HCT116 (cell line): ENCODE data around the gene GDI1. TPM values are rescaled to one million over a fixed set of nuclear protein-coding genes. Genes with fewer than 3 reads are reported as not detected.

Experiments
- ATAC-seq: fragments of 200-7000 bp; cut with Tn5 transposase; 2 replicates; pipeline ENCODE4 v1.9.1; 2020; ENCODE audit warnings: mild to moderate bottlenecking, moderate library complexity
- BruUV-seq: library from RNA; stranded (reverse); fragments of 400-500 nt; replicated peaks from 2 replicates; lab custom pipeline; 2021; lab: Mats Ljungman, UMichigan
- CTCF ChIA-PET: fragments of 300-600 bp; sonication (Branson Sonifier 250); formaldehyde crosslinking; loops from one replicate; lab custom pipeline; 2021; ENCODE audit warnings: antibody characterized with exemption; lab: Charles Lee
- POLR2A ChIA-PET: fragments of 300-600, 350-600 bp; sonication (Branson Sonifier 250); formaldehyde crosslinking; loops from one replicate; lab custom pipeline; 2021; ENCODE audit warnings: antibody characterized with exemption; lab: Charles Lee
- RAD21 ChIA-PET, 2 experiments: fragments of 300-600 bp; sonication (Branson Sonifier 250); formaldehyde crosslinking; loops; one replicate each; lab custom pipeline; 2023; ENCODE audit warnings: low total read pairs in 2 of 2; ENCODE audit not compliant: uncharacterized antibody in 2 of 2, unreplicated experiment in 2 of 2, low non-redundant PET in 1 of 2; lab: Charles Lee
- DNase-seq: peaks from one replicate; pipeline ENCODE4 v3.0.0-alpha.2; 2010; ENCODE audit warnings: low read depth, low spot score
- H2AFZ ChIP-seq: fragments of 200-600 bp; shearing (Covaris generic), sonication (generic); 2 replicates; pipeline ENCODE4 v1.6.1; 2017; ENCODE audit warnings: low read depth, mixed run types, mixed read lengths, antibody characterized with exemption, low read length; ENCODE audit not compliant: poor library complexity, severe bottlenecking
- H3K27ac ChIP-seq: 2 replicates; pipeline ENCODE4 v1.5.1; 2012; ENCODE audit warnings: low read depth, low read length
- H3K27me3 ChIP-seq: fragments of 200-600 bp; sonication (generic); 2 replicates; pipeline ENCODE4 v1.6.1; 2016; ENCODE audit warnings: mixed run types, low read length, mixed read lengths; ENCODE audit not compliant: insufficient read depth
- H3K36me3 ChIP-seq, 2 experiments: fragments of 200-500 bp in 1 of 2; fragments of 200-600 bp in 1 of 2; sonication (Bioruptor generic) in 1 of 2; sonication (generic) in 1 of 2; 2 replicates each; pipeline versions ENCODE4 v1.5.1 to v1.6.1; 2014 to 2016; ENCODE audit warnings: low read length in 2 of 2, inconsistent platforms in 1 of 2, mixed read lengths in 1 of 2, mixed run types in 1 of 2; ENCODE audit not compliant: insufficient read depth in 2 of 2, control insufficient read depth in 1 of 2
- H3K4me1 ChIP-seq, 2 experiments: fragments of 200-600 bp in 1 of 2; sonication (generic) in 1 of 2; 2 replicates each; pipeline versions ENCODE4 v1.5.1 to v1.6.1; 2012 to 2017; ENCODE audit warnings: low read length in 2 of 2, inconsistent platforms in 1 of 2, mild to moderate bottlenecking in 1 of 2, mixed read lengths in 1 of 2, mixed run types in 1 of 2, moderate library complexity in 1 of 2; ENCODE audit not compliant: insufficient read depth in 2 of 2, control insufficient read depth in 1 of 2
- H3K4me2 ChIP-seq: fragments of 200-600 bp; sonication (generic); 2 replicates; pipeline ENCODE4 v1.6.1; 2017; ENCODE audit warnings: mixed run types, low read length, mixed read lengths
- H3K4me3 ChIP-seq, 2 experiments: fragments of 200-600 bp in 1 of 2; sonication (generic) in 1 of 2; replicated peaks in 1 of 2; 2 replicates each; pipeline ENCODE4 v1.5.1; 2011 to 2016; ENCODE audit warnings: low read length in 2 of 2, control low read depth in 1 of 2, low read depth in 1 of 2, mild to moderate bottlenecking in 1 of 2, mixed read lengths in 1 of 2, mixed run types in 1 of 2
- H3K79me2 ChIP-seq: fragments of 200-600 bp; sonication (generic); 2 replicates; pipeline ENCODE4 v1.6.1; 2017; ENCODE audit warnings: mild to moderate bottlenecking, mixed run types, low read length, moderate library complexity, mixed read lengths; ENCODE audit not compliant: insufficient read depth
- H3K9ac ChIP-seq: fragments of 200-600 bp; sonication (generic); 2 replicates; pipeline ENCODE4 v1.6.1; 2016; ENCODE audit warnings: low read length, mixed read lengths
- H3K9me2 ChIP-seq: fragments of 200-600 bp; sonication (generic), shearing (Covaris generic); 2 replicates; pipeline ENCODE4 v1.6.1; 2017; ENCODE audit warnings: mixed run types, mild to moderate bottlenecking, moderate library complexity; ENCODE audit not compliant: insufficient read depth
- H3K9me3 ChIP-seq, 2 experiments: fragments of 200-500 bp in 1 of 2; fragments of 200-600 bp in 1 of 2; sonication (Bioruptor generic) in 1 of 2; sonication (generic) in 1 of 2; 2 replicates each; pipeline ENCODE4 v1.6.1; 2014 to 2017; ENCODE audit warnings: low read length in 2 of 2, mixed read lengths in 2 of 2, inconsistent platforms in 1 of 2, low read depth in 1 of 2, mild to moderate bottlenecking in 1 of 2, mixed run types in 1 of 2, moderate library complexity in 1 of 2; ENCODE audit not compliant: control insufficient read depth in 1 of 2, insufficient read depth in 1 of 2
- H4K20me1 ChIP-seq: fragments of 200-600 bp; sonication (generic), shearing (Covaris generic); 2 replicates; pipeline ENCODE4 v1.6.1; 2017; ENCODE audit warnings: mixed run types, mild to moderate bottlenecking, moderate library complexity; ENCODE audit not compliant: insufficient read depth
- CBX3 ChIP-seq: IDR thresholded peaks from 2 replicates; pipeline ENCODE4 v1.6.1; 2012; ENCODE audit warnings: low read depth
- CEBPB ChIP-seq: IDR thresholded peaks from 2 replicates; pipeline ENCODE4 v1.6.1; 2012; ENCODE audit warnings: low read depth
- ELF1 ChIP-seq: IDR thresholded peaks from 2 replicates; pipeline ENCODE4 v1.6.1; 2012; ENCODE audit warnings: low read depth, borderline replicate concordance
- FOSL1 ChIP-seq: IDR thresholded peaks from 2 replicates; pipeline ENCODE4 v1.6.1; 2012; ENCODE audit warnings: low read depth
- POLR2A ChIP-seq: IDR thresholded peaks from 2 replicates; pipeline ENCODE4 v1.7.0; 2011; ENCODE audit warnings: borderline replicate concordance; ENCODE audit not compliant: insufficient read depth, insufficient read length; ENCODE audit errors: extremely low read depth
- POLR2AphosphoS5 ChIP-seq: IDR thresholded peaks from 2 replicates; pipeline ENCODE4 v1.6.1; 2011; ENCODE audit warnings: mild to moderate bottlenecking, low read depth, low read length, moderate library complexity
- SIN3A ChIP-seq: IDR thresholded peaks from 2 replicates; pipeline ENCODE4 v1.6.1; 2012; ENCODE audit warnings: low read depth
- SP1 ChIP-seq: IDR thresholded peaks from 2 replicates; pipeline ENCODE4 v1.6.1; 2012; ENCODE audit warnings: low read depth
- SRF ChIP-seq: IDR thresholded peaks from 2 replicates; pipeline ENCODE4 v1.6.1; 2012; ENCODE audit warnings: low read depth
- TCF7L2 ChIP-seq: IDR thresholded peaks from 2 replicates; pipeline ENCODE4 v1.7.0; 2011; ENCODE audit warnings: borderline replicate concordance, inconsistent platforms; ENCODE audit not compliant: insufficient read depth, insufficient read length; ENCODE audit errors: extremely low read depth
- YY1 ChIP-seq: IDR thresholded peaks from 2 replicates; pipeline ENCODE4 v1.6.1; 2011; ENCODE audit warnings: low read length, low read depth, moderate library complexity, mild to moderate bottlenecking; ENCODE audit not compliant: insufficient replicate concordance; ENCODE audit errors: extremely low read depth
- ZFX ChIP-seq: fragments of 450-650 bp; IDR thresholded peaks from 2 replicates; pipeline ENCODE4 v1.6.1; 2017
- ZNF274 ChIP-seq: fragments of 200-500 bp; sonication (Bioruptor generic); IDR thresholded peaks from 2 replicates; pipeline ENCODE4 v1.6.1; 2014; ENCODE audit warnings: mild to moderate bottlenecking, low read depth, low read length, inconsistent platforms
- intact Hi-C: fragments of 100-400 bp; cut with micrococcal nuclease; formaldehyde crosslinking; loops from 2 replicates; pipeline ENCODE4 v1.10.0; 2022
- total RNA-seq: library from RNA; stranded (reverse); gene quantifications from one replicate; pipeline ENCODE4 v1.2.1, GENCODE V29; 2021; ENCODE audit not compliant: unreplicated experiment
- TF ChIP-seq, protein P1 (sequence below): IDR thresholded peaks from 2 replicates; pipeline ENCODE4 v1.6.1; 2012
- TF ChIP-seq, protein P2 (sequence below): IDR thresholded peaks from 2 replicates; pipeline ENCODE4 v1.6.1; 2012
- TF ChIP-seq, protein P3 (sequence below): IDR thresholded peaks from 2 replicates; pipeline ENCODE4 v1.6.1; 2011; ENCODE audit warnings: mild to moderate bottlenecking, low read length, moderate library complexity; ENCODE audit not compliant: insufficient replicate concordance; ENCODE audit errors: extremely low read depth
- TF ChIP-seq, protein P4 (sequence below), 3 experiments: fragments of 200-600 bp in 1 of 3; sonication (generic) in 1 of 3; IDR thresholded peaks in 2 of 3; conservative IDR thresholded peaks in 1 of 3; 2 replicates each; pipeline ENCODE4 v1.5.1; 2012 to 2017; ENCODE audit warnings: low read depth in 2 of 3, low read length in 2 of 3, antibody characterized with exemption in 1 of 3, borderline replicate concordance in 1 of 3, control low read depth in 1 of 3, mild to moderate bottlenecking in 1 of 3, mixed read lengths in 1 of 3, mixed run types in 1 of 3, moderate library complexity in 1 of 3; ENCODE audit not compliant: insufficient read depth in 1 of 3

GDI1 gene
- total RNA-seq, 1 experiment from 2014 or later, result 122 TPM

DNA sequence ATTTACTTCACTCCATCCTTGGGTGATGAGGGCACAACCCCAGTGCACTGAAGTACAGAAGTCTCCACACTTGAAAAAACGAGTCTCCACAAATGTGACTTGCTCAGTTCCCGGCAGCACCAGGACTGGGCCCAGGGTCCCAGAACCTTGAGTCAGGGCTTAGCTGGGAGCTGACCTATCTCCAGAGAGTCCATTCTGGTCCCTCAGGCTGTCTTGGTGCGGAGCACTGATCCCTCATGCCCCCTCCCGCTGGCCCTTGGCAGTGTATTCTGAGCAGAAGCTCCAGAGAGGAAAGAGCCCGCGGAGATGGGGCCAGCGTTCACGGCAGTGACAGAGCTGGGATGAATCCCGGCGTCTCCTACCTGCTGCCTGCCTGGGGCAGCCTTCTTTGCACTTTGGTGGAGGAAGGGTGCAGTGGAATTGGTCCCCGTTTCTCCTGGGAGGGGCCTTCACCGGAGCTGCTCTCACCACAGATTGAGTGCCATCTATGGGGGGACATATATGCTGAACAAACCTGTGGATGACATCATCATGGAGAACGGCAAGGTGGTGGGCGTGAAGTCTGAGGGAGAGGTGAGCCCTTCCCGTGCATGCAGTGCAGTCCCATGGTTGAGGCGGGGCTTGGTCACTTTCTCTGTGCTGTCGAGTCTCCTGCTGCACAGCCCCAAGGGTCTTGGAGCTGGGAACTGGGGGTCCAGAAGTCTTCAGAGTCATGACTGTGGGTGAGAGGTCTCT, 3.8 kb downstream of the GDI1 start:
- no peak overlapping the region for H3K9ac ChIP-seq
- POLR2A ChIA-PET, result interaction anchor here (1.1 kb wide), 1 partner anchor 31 kb away, joined by 3 read pairs; no protein-coding TSS in a partner anchor
- H3K27me3 ChIP-seq, result no peaks in the 10 kb centered on the region
- no TSS peak for BruUV-seq
- intact Hi-C loops, result loop anchor here (5.0 kb wide), 1 partner anchor 37 kb away; the partner anchor contains the start of gene LAGE3
- H3K4me1 ChIP-seq, result peaks cover 8 to 29% of the 10 kb centered on the region in 2 experiments; a peak in 3 of 4 replicates
- H4K20me1 ChIP-seq, result no peaks in the 10 kb centered on the region
- peaks cover 37% of the 10 kb centered on the region for H3K79me2 ChIP-seq
- H3K4me3 ChIP-seq, result no peak overlapping the region
- CTCF ChIA-PET, result no interaction called here
- H2AFZ ChIP-seq, result no peak overlapping the region
- H3K9me2 ChIP-seq, result no peaks in the 10 kb centered on the region
- no peaks in the 10 kb centered on the region; a peak in 1 of 4 replicates for H3K36me3 ChIP-seq
- no peak for DNase-seq
- RAD21 ChIA-PET, result no interaction called here
- no peak overlapping the region for H3K4me2 ChIP-seq
- no peak for TF ChIP-seq YY1
- no peak for TF ChIP-seq FOSL1
- TF ChIP-seq SRF, result no peak
- no peak for TF ChIP-seq SP1
- TF ChIP-seq, protein P1, sequence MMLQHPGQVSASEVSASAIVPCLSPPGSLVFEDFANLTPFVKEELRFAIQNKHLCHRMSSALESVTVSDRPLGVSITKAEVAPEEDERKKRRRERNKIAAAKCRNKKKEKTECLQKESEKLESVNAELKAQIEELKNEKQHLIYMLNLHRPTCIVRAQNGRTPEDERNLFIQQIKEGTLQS, result no peak
- TF ChIP-seq CBX3, result no peak
- TF ChIP-seq, protein P2, sequence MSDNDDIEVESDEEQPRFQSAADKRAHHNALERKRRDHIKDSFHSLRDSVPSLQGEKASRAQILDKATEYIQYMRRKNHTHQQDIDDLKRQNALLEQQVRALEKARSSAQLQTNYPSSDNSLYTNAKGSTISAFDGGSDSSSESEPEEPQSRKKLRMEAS, result no peak
- no peak for TF ChIP-seq ZNF274
- TF ChIP-seq CEBPB, result no peak
- TF ChIP-seq, protein P3, sequence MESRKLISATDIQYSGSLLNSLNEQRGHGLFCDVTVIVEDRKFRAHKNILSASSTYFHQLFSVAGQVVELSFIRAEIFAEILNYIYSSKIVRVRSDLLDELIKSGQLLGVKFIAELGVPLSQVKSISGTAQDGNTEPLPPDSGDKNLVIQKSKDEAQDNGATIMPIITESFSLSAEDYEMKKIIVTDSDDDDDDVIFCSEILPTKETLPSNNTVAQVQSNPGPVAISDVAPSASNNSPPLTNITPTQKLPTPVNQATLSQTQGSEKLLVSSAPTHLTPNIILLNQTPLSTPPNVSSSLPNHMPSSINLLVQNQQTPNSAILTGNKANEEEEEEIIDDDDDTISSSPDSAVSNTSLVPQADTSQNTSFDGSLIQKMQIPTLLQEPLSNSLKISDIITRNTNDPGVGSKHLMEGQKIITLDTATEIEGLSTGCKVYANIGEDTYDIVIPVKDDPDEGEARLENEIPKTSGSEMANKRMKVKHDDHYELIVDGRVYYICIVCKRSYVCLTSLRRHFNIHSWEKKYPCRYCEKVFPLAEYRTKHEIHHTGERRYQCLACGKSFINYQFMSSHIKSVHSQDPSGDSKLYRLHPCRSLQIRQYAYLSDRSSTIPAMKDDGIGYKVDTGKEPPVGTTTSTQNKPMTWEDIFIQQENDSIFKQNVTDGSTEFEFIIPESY, result no peak
- TF ChIP-seq, protein P4, sequence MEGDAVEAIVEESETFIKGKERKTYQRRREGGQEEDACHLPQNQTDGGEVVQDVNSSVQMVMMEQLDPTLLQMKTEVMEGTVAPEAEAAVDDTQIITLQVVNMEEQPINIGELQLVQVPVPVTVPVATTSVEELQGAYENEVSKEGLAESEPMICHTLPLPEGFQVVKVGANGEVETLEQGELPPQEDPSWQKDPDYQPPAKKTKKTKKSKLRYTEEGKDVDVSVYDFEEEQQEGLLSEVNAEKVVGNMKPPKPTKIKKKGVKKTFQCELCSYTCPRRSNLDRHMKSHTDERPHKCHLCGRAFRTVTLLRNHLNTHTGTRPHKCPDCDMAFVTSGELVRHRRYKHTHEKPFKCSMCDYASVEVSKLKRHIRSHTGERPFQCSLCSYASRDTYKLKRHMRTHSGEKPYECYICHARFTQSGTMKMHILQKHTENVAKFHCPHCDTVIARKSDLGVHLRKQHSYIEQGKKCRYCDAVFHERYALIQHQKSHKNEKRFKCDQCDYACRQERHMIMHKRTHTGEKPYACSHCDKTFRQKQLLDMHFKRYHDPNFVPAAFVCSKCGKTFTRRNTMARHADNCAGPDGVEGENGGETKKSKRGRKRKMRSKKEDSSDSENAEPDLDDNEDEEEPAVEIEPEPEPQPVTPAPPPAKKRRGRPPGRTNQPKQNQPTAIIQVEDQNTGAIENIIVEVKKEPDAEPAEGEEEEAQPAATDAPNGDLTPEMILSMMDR (IDR thresholded peaks at IDR 0.05 in 2 of 3, conservative IDR thresholded peaks at IDR 0.05 in 1 of 3; ENCODE audit: borderline replicate concordance in 1 of 3, insufficient read depth in 1 of 3, low read depth in 2 of 3, low read length in 2 of 3), result no peak
- no peak for TF ChIP-seq ZFX
- no peak for TF ChIP-seq ELF1
- TF ChIP-seq SIN3A, result no peak
- TF ChIP-seq POLR2AphosphoS5, result no peak
- TF ChIP-seq TCF7L2, result no peak
- TF ChIP-seq POLR2A, result no peak
- H3K27ac ChIP-seq, result no peak overlapping the region
- H3K9me3 ChIP-seq, result no peaks in the 10 kb centered on the region
- ATAC-seq, result no peak
